ENCODE results near the gene ACAD9. TPM values are rescaled to one million over a fixed set of nuclear protein-coding genes. Genes with fewer than 3 reads are reported as not detected.

ACAD9 gene
- polyA plus RNA-seq, 1 of the 3 experiments (the other 2 are of a cell fraction), result 41.9 TPM

GRCh38 chr3:128854475-128854874, 24.9 kb upstream of the ACAD9 start:
- Histone ChIP-seq H3K27me3 (ENCODE audit: insufficient read depth) (no peaks in the 10 kb centered on the region), H3K79me2 (ENCODE audit: insufficient read depth) (no peaks in the 10 kb centered on the region), H2AFZ (ENCODE audit: low read depth) (no peak overlapping the region), H3K4me3 (ENCODE audit: low read depth in 2 of 2, low read length in 1 of 2) (no peak overlapping the region), H3K36me3 (replicated peaks in 1 of 2; ENCODE audit: control insufficient read depth in 1 of 2, insufficient read depth in 2 of 2, low read length in 1 of 2) (no peaks in the 10 kb centered on the region), H3F3A (replicated peaks; ENCODE audit: insufficient read depth) (no peaks in the 10 kb centered on the region), H3K4me2 (no peak overlapping the region), H3K9ac (no peak overlapping the region), H4K20me1 (ENCODE audit: insufficient read depth) (no peaks in the 10 kb centered on the region), H3K4me1 (ENCODE audit: control insufficient read depth in 1 of 2, insufficient read depth in 2 of 2, low read depth in 1 of 2, low read length in 1 of 2) (peaks cover 0 to 12% of the 10 kb centered on the region in 2 experiments; a peak in 1 of 4 replicates), H3K9me3 (0 out of 2 replicates have a peak, but pooled peaks cover 6% of the 10 kb centered on the region), H3K27ac (ENCODE audit: low read depth in 2 of 2, low read length in 1 of 2) (no peak overlapping the region), H3K9me2 (no peaks in the 10 kb centered on the region)
- 39% methylated on average over 3 of the region's 3 CpGs for WGBS (ENCODE audit: low lambda C conversion rate)
- ChIA-PET CTCF (interaction anchor here (0.8 to 2.9 kb wide), 2 partner anchors 173 to 237 kb away, joined by 3 to 10 read pairs; no protein-coding TSS in a partner anchor), POLR2A (no interaction called here)
- no peak for DNase-seq
- no peak for TF ChIP-seq RFX5 (IDR thresholded peaks at IDR 0.05; ENCODE audit: low read length)
- TF ChIP-seq GABPA (IDR thresholded peaks at IDR 0.05; ENCODE audit: low read depth), result no peak

GRCh38 chr3:128855569-128855968, 23.9 kb upstream of the ACAD9 start:
- Histone ChIP-seq H2AFZ (ENCODE audit: low read depth) (no peak overlapping the region), H4K20me1 (ENCODE audit: insufficient read depth) (no peaks in the 10 kb centered on the region), H3F3A (replicated peaks; ENCODE audit: insufficient read depth) (no peaks in the 10 kb centered on the region), H3K79me2 (ENCODE audit: insufficient read depth) (no peaks in the 10 kb centered on the region), H3K4me1 (ENCODE audit: control insufficient read depth in 1 of 2, insufficient read depth in 2 of 2, low read depth in 1 of 2, low read length in 1 of 2) (peaks cover 0 to 2% of the 10 kb centered on the region in 2 experiments; a peak in 1 of 4 replicates), H3K36me3 (replicated peaks in 1 of 2; ENCODE audit: control insufficient read depth in 1 of 2, insufficient read depth in 2 of 2, low read length in 1 of 2) (no peaks in the 10 kb centered on the region), H3K4me3 (ENCODE audit: low read depth in 2 of 2, low read length in 1 of 2) (no peak overlapping the region), H3K9me3 (0 out of 2 replicates have a peak, but pooled peaks cover 6% of the 10 kb centered on the region), H3K4me2 (no peak overlapping the region), H3K9me2 (no peaks in the 10 kb centered on the region), H3K27me3 (ENCODE audit: insufficient read depth) (no peaks in the 10 kb centered on the region), H3K9ac (no peak overlapping the region), H3K27ac (ENCODE audit: low read depth in 2 of 2, low read length in 1 of 2) (no peak overlapping the region)
- POLR2A ChIA-PET, result no interaction called here
- no peak for DNase-seq
- WGBS (ENCODE audit: low lambda C conversion rate), result 19% methylated on average over 2 of the region's 4 CpGs
- CTCF ChIA-PET, result interaction anchor here (1.5 to 1.9 kb wide), 2 partner anchors 10 to 174 kb away, joined by 5 to 7 read pairs; no protein-coding TSS in a partner anchor
- TF ChIP-seq SIN3A (IDR thresholded peaks at IDR 0.05; ENCODE audit: borderline replicate concordance, low read depth, low read length) (no peak), REST (IDR thresholded peaks at IDR 0.05; ENCODE audit: low read depth, low read length) (no peak), RXRA (IDR thresholded peaks at IDR 0.05; ENCODE audit: borderline replicate concordance, low read depth) (no peak), USF1 (IDR thresholded peaks at IDR 0.05; ENCODE audit: borderline replicate concordance, low read depth) (no peak), TAF1 (IDR thresholded peaks at IDR 0.05; ENCODE audit: borderline replicate concordance, low read depth, low read length) (no peak), PBX3 (IDR thresholded peaks at IDR 0.05) (no peak), MXI1 (IDR thresholded peaks at IDR 0.05; ENCODE audit: low read depth, low read length) (no peak), ZBTB33 (IDR thresholded peaks at IDR 0.05; ENCODE audit: borderline replicate concordance, low read depth) (no peak), TEAD4 (IDR thresholded peaks at IDR 0.05; ENCODE audit: borderline replicate concordance, insufficient read depth) (no peak), MAX (IDR thresholded peaks at IDR 0.05; ENCODE audit: low read depth) (no peak), GATA2 (CRISPR knock-in tag; IDR thresholded peaks at IDR 0.05) (no peak), RCOR1 (IDR thresholded peaks at IDR 0.05; ENCODE audit: low read length) (no peak), EZH2phosphoT487 (IDR thresholded peaks at IDR 0.05; ENCODE audit: borderline replicate concordance, low read depth) (no peak), GABPA (IDR thresholded peaks at IDR 0.05; ENCODE audit: low read depth) (no peak), NFIC (IDR thresholded peaks at IDR 0.05; ENCODE audit: borderline replicate concordance) (no peak), NRF1 (IDR thresholded peaks at IDR 0.05; ENCODE audit: low read depth, low read length) (no peak), USF2 (IDR thresholded peaks at IDR 0.05; ENCODE audit: borderline replicate concordance, low read depth, low read length) (no peak), ELF1 (IDR thresholded peaks at IDR 0.05) (no peak)

Measured in SK-N-SH (cell line).